IMR-90 (cell line): Measurements from ENCODE around the gene PRKAG3. TPM values are rescaled to one million over a fixed set of nuclear protein-coding genes. Genes with fewer than 3 reads are reported as not detected.

Source experiments
- ATAC-seq: fragments of 200-7000 bp; cut with Tn5 transposase; 2 replicates; pipeline ENCODE4 v1.9.1; 2020; ENCODE audit warnings: low read depth, mild to moderate bottlenecking, moderate library complexity
- BruUV-seq: library from RNA; stranded (reverse); fragments of 400-500 nt; replicated peaks from 2 replicates; lab custom pipeline; 2021; lab: Mats Ljungman, UMichigan
- CTCF ChIA-PET: fragments of 300-600 bp; formaldehyde crosslinking; extraction: SDS; loops from one replicate; lab custom pipeline; 2021; ENCODE audit warnings: antibody characterized with exemption; lab: Yijun Ruan, JAX
- POLR2A ChIA-PET: fragments of 300-600 bp; sonication (Branson Sonifier 250); formaldehyde crosslinking; loops from one replicate; lab custom pipeline; 2022; ENCODE audit warnings: antibody characterized with exemption; ENCODE audit not compliant: unreplicated experiment; lab: Charles Lee
- DNase-seq: peaks from one replicate; pipeline ENCODE4 v3.0.0; 2013
- H2AFZ ChIP-seq: replicated peaks from 2 replicates; pipeline ENCODE3; 2013; ENCODE audit warnings: low read length, mild to moderate bottlenecking; ENCODE audit not compliant: poor library complexity
- H2AK5ac ChIP-seq: 2 replicates; pipeline ENCODE4 v1.6.1; 2013; ENCODE audit warnings: low read depth, low read length, inconsistent platforms
- H2AK9ac ChIP-seq: replicated peaks from 2 replicates; pipeline ENCODE3; 2013; ENCODE audit warnings: mild to moderate bottlenecking, low read depth, low read length, moderate library complexity; ENCODE audit not compliant: poor library complexity
- H2BK120ac ChIP-seq: 2 replicates; pipeline ENCODE4 v1.6.1; 2013; ENCODE audit warnings: low read depth, low read length, inconsistent platforms
- H2BK15ac ChIP-seq: 3 replicates; pipeline ENCODE4 v1.6.1; 2013; ENCODE audit warnings: low read depth, low read length, inconsistent platforms
- H2BK20ac ChIP-seq: 2 replicates; pipeline ENCODE4 v1.6.1; 2013; ENCODE audit warnings: low read depth, mild to moderate bottlenecking, inconsistent platforms, low read length, moderate library complexity
- H2BK5ac ChIP-seq: 2 replicates; pipeline ENCODE4 v1.6.1; 2013; ENCODE audit warnings: mild to moderate bottlenecking, low read depth, low read length, inconsistent platforms; ENCODE audit not compliant: poor library complexity, severe bottlenecking
- H3K14ac ChIP-seq: replicated peaks from 2 replicates; pipeline ENCODE4 v1.6.1; 2013; ENCODE audit warnings: low read depth, low read length, inconsistent platforms
- H3K18ac ChIP-seq: 2 replicates; pipeline ENCODE4 v1.6.1; 2013; ENCODE audit warnings: low read depth, low read length, control low read depth
- H3K23ac ChIP-seq: 2 replicates; pipeline ENCODE4 v1.6.1; 2013; ENCODE audit warnings: low read depth, low read length, inconsistent platforms
- H3K27ac ChIP-seq: 2 replicates; pipeline ENCODE4 v1.5.1; 2013; ENCODE audit warnings: mild to moderate bottlenecking, control low read depth, low read length; ENCODE audit not compliant: insufficient read depth
- H3K27me3 ChIP-seq: 2 replicates; pipeline ENCODE4 v1.6.1; 2013; ENCODE audit warnings: low read length; ENCODE audit not compliant: control insufficient read depth, insufficient read depth
- H3K36me3 ChIP-seq: 2 replicates; pipeline ENCODE4 v1.6.1; 2013; ENCODE audit warnings: low read length, mixed read lengths; ENCODE audit not compliant: control insufficient read depth, insufficient read depth
- H3K4ac ChIP-seq: 2 replicates; pipeline ENCODE4 v1.6.1; 2013; ENCODE audit warnings: low read depth, low read length, inconsistent platforms
- H3K4me1 ChIP-seq: 2 replicates; pipeline ENCODE4 v1.6.1; 2013; ENCODE audit warnings: low read length, mixed read lengths; ENCODE audit not compliant: control insufficient read depth, insufficient read depth
- H3K4me2 ChIP-seq: 2 replicates; pipeline ENCODE4 v1.6.1; 2013; ENCODE audit warnings: low read depth, mild to moderate bottlenecking, control low read depth, low read length, moderate library complexity
- H3K4me3 ChIP-seq: 2 replicates; pipeline ENCODE4 v1.5.1; 2013; ENCODE audit warnings: low read depth, mild to moderate bottlenecking, control low read depth, low read length, moderate library complexity; ENCODE audit not compliant: insufficient read depth
- H3K56ac ChIP-seq: 2 replicates; pipeline ENCODE4 v1.6.1; 2013; ENCODE audit warnings: low read length, inconsistent platforms; ENCODE audit not compliant: insufficient read depth; ENCODE audit errors: extremely low read depth
- H3K79me1 ChIP-seq, 2 experiments: 2 replicates each; pipeline ENCODE4 v1.6.1; 2013; ENCODE audit warnings: low read length in 2 of 2, inconsistent platforms in 1 of 2, low read depth in 1 of 2
- H3K9ac ChIP-seq: 2 replicates; pipeline ENCODE4 v1.6.1; 2013; ENCODE audit warnings: low read depth, low read length, control low read depth
- H3K9me1 ChIP-seq: 2 replicates; pipeline ENCODE4 v1.6.1; 2013; ENCODE audit warnings: low read length, inconsistent platforms; ENCODE audit not compliant: insufficient read depth
- H3K9me3 ChIP-seq: 2 replicates; pipeline ENCODE4 v1.6.1; 2013; ENCODE audit warnings: low read length; ENCODE audit not compliant: control insufficient read depth, insufficient read depth
- H4K20me1 ChIP-seq: 2 replicates; pipeline ENCODE4 v1.6.1; 2013; ENCODE audit warnings: low read length, inconsistent platforms; ENCODE audit not compliant: insufficient read depth
- H4K5ac ChIP-seq: 2 replicates; pipeline ENCODE4 v1.6.1; 2013; ENCODE audit warnings: mild to moderate bottlenecking, low read depth, low read length, control low read depth
- H4K8ac ChIP-seq, 2 experiments: 2 replicates each; pipeline ENCODE4 v1.6.1; 2013; ENCODE audit warnings: low read depth in 2 of 2, low read length in 2 of 2, control low read depth in 1 of 2, inconsistent platforms in 1 of 2
- H4K91ac ChIP-seq: 2 replicates; pipeline ENCODE4 v1.6.1; 2013; ENCODE audit warnings: low read depth, low read length, inconsistent platforms; ENCODE audit not compliant: insufficient read depth
- CTCF ChIP-seq: conservative IDR thresholded peaks from 2 replicates; pipeline ENCODE4 v1.5.1; 2012; ENCODE audit warnings: mild to moderate bottlenecking, low read depth, low read length, improper control_type of control experiment
- ELK1 ChIP-seq: fragments of 150-350 bp; IDR thresholded peaks from 2 replicates; pipeline ENCODE4 v1.6.1; 2016; ENCODE audit warnings: low read depth, mild to moderate bottlenecking, low read length, moderate library complexity, borderline replicate concordance
- MAFK ChIP-seq: IDR thresholded peaks from 2 replicates; pipeline ENCODE4 v1.6.1; 2012; ENCODE audit warnings: low read depth, low read length, improper control_type of control experiment
- MAZ ChIP-seq: IDR thresholded peaks from 2 replicates; pipeline ENCODE4 v1.6.1; 2012; ENCODE audit warnings: low read depth, mild to moderate bottlenecking, low read length, improper control_type of control experiment, moderate library complexity, borderline replicate concordance
- MXI1 ChIP-seq: IDR thresholded peaks from 2 replicates; pipeline ENCODE4 v1.6.1; 2012; ENCODE audit warnings: low read depth, mild to moderate bottlenecking, low read length, moderate library complexity, borderline replicate concordance
- RAD21 ChIP-seq: IDR thresholded peaks from 2 replicates; pipeline ENCODE4 v1.6.1; 2012; ENCODE audit warnings: low read length, improper control_type of control experiment
- SMC3 ChIP-seq: fragments of 150-350 bp; IDR thresholded peaks from 2 replicates; pipeline ENCODE4 v1.6.1; 2016; ENCODE audit warnings: low read depth, mild to moderate bottlenecking, antibody characterized with exemption, low read length, moderate library complexity
- USF2 ChIP-seq: fragments of 150-350 bp; IDR thresholded peaks from 2 replicates; pipeline ENCODE4 v1.6.1; 2017; ENCODE audit warnings: mild to moderate bottlenecking, antibody characterized with exemption, low read length, low read depth
- WGBS, 2 experiments: methylation state at CpG; one replicate each; pipeline versions ENCODE4 v1.1.5 to v1.1.7; 2013; ENCODE audit warnings: missing lambda C conversion rate in 2 of 2; ENCODE audit not compliant: insufficient read length in 1 of 2; ENCODE audit errors: extremely low coverage in 2 of 2; 5-methylcytosine and 5-hydroxymethylcytosine counted together
- dilution Hi-C: fragments of 300-500 bp; cut with HindIII; formaldehyde crosslinking; loops from one replicate; pipeline ENCODE4 v1.14.3; 2018; ENCODE audit warnings: low sequenced_read_pairs; ENCODE audit not compliant: unreplicated experiment
- in situ Hi-C: fragments of 300-500 bp; cut with MboI; formaldehyde crosslinking; loops from 3 replicates; pipeline ENCODE4 v1.14.3; 2019; ENCODE audit warnings: low sequenced_read_pairs, inconsistent platforms, mixed read lengths
- intact Hi-C: fragments of 100-400 bp; cut with micrococcal nuclease; formaldehyde crosslinking; loops from 2 replicates; pipeline ENCODE4 v1.10.0; 2022
- polyA plus RNA-seq, 3 experiments: library from polyadenylated mRNA; depleted of rRNA; stranded (reverse); fragments of >200 nt; gene quantifications; 2 replicates each; pipeline ENCODE4 v1.2.3, GENCODE V29; 2012; ENCODE audit warnings: low replicate concordance in 1 of 3
- total RNA-seq: library from RNA; depleted of rRNA; stranded (reverse); fragments of >200 nt; gene quantifications from 2 replicates; pipeline ENCODE4 v1.2.3, GENCODE V29; 2012

Gene PRKAG3
- total and polyA plus RNA-seq, 2 of the 4 experiments (the other 2 are of a cell fraction), result not detected

- Histone ChIP-seq H2BK5ac (no peak overlapping the region), H3K4ac (no peak overlapping the region), H3K36me3 (no peaks in the 10 kb centered on the region), H3K9me3 (peaks cover 3% of the 10 kb centered on the region; the same call in 1 of the 2 replicates), H3K4me3 (no peak overlapping the region), H3K23ac (no peak overlapping the region), H3K4me2 (no peak overlapping the region), H2BK20ac (no peak overlapping the region), H3K27me3 (peaks cover 57% of the 10 kb centered on the region), H2BK15ac (no peak overlapping the region), H3K27ac (no peak overlapping the region), H4K5ac (no peak overlapping the region), H3K79me1 (no peaks in the 10 kb centered on the region), H3K4me1 (no peaks in the 10 kb centered on the region), H3K56ac (no peak overlapping the region), H4K8ac (no peak overlapping the region), H2AK5ac (no peak overlapping the region), H4K91ac (no peak overlapping the region), H2AK9ac (no peak overlapping the region), H3K9ac (no peak overlapping the region), H4K20me1 (no peaks in the 10 kb centered on the region; the same call in 1 of the 2 replicates), H3K18ac (no peak overlapping the region), H3K9me1 (no peaks in the 10 kb centered on the region), H2BK120ac (no peak overlapping the region), H3K14ac (no peak overlapping the region), H2AFZ (no peak overlapping the region)
- WGBS, 2 experiments, result 35% methylated on average over 2 of the region's 16 CpGs; no CpG with 5 or more reads in 1 of the 2 experiments
- TF ChIP-seq MAFK (no peak), RAD21 (peak; percentile 75), MAZ (no peak), ELK1 (no peak), USF2 (no peak), MXI1 (no peak), CTCF (peak; percentile 72), SMC3 (peak; percentile 36; the same call in 1 of the 2 replicates)
- intact Hi-C loops (loop anchor here (2.0 kb wide), 1 partner anchor 46 kb away; no protein-coding TSS in a partner anchor), in situ Hi-C loops (no loop called here), dilution Hi-C loops (no loop called here)
- POLR2A ChIA-PET, result no interaction called here
- peak; percentile 78 for ATAC-seq
- CTCF ChIA-PET, result interaction anchor here (0.5 to 1.3 kb wide), 7 partner anchors 23 to 166 kb away, joined by 3 to 4 read pairs (median 3); no protein-coding TSS in a partner anchor
- BruUV-seq, result no TSS peak
- peak; percentile 52 for DNase-seq
Measured at GRCh38 chr2:218852911-218853667, 21.5 kb upstream of the PRKAG3 start.
